ENCODE results near the gene CLPSL2. TPM values are rescaled to one million over a fixed set of nuclear protein-coding genes. Genes with fewer than 3 reads are reported as not detected.

The CLPSL2 gene
- total and polyA plus RNA-seq, 10 of the 15 experiments (the other 5 are each of a cell fraction or from before 2014, with no cell fraction given): 0.32 to 1.3 TPM; not detected in 8

DNA sequence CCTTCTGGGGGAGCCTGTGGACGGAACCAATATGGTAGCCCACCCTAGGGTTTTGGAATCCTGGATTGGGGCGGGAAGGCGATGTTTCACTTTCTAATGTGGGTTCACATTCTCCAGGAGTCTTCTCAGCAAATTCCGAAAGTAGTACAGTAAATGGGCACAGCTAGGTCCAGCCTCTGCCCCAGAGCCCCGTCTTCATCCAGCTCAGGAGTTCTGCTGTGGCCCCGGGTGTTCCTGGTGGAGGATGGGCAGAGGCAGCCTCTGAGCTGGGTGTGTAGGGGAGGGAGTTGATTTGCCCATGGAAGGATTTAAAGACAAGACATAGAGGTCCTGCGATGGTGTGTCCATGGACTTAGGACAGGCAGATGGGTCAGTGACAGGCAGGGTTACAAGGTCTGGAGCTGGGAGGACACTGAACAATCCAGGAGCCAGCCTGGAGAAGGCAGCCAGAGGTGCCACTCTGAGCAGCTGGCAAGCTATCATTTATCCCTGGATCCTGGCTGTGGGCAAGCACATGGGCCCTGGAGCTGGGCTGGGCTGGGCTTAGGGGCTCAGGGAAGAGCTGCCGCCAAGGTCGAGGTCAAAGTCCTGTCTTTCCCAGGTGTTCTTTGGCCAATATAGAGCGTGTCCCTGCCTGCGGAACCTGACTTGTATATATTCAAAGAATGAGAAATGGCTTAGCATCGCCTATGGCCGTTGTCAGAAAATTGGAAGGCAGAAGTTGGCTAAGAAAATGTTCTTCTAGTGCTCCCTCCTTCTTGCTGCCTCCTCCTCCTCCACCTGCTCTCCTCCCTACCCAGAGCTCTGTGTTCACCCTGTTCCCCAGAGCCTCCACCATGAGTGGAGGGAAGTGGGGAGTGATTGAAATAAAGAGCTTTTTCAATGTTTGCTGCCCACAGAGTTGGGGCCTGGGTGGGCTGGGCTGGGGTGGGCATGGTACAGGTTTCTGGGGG lies 11.1 kb downstream of the CLPSL2 start:
- Histone ChIP-seq H3K79me2 (ENCODE audit: control insufficient read depth, insufficient read depth, low read length) (no peaks in the 10 kb centered on the region), H3K36me3 (ENCODE audit: control insufficient read depth in 2 of 2, insufficient read depth in 2 of 2, low read length in 1 of 2) (no peaks in the 10 kb centered on the region), H3K4me2 (ENCODE audit: control insufficient read depth, insufficient read depth) (no peak overlapping the region), H3K9me3 (replicated peaks; ENCODE audit: control insufficient read depth, insufficient read depth, low read length) (no peaks in the 10 kb centered on the region), H3K27ac (ENCODE audit: control insufficient read depth, insufficient read depth) (no peak overlapping the region), H3K4me3 (no peak overlapping the region), H4K20me1 (ENCODE audit: control insufficient read depth, insufficient read depth) (no peaks in the 10 kb centered on the region), H3K9ac (ENCODE audit: control insufficient read depth, insufficient read depth, low read length) (no peak overlapping the region), H3K4me1 (ENCODE audit: control insufficient read depth, insufficient read depth, low read length) (no peaks in the 10 kb centered on the region), H3K27me3 (replicated peaks in 1 of 2; ENCODE audit: control insufficient read depth in 2 of 2, insufficient read depth in 2 of 2, low read length in 1 of 2) (peaks cover 1 to 4% of the 10 kb centered on the region in 2 experiments), H2AFZ (ENCODE audit: control insufficient read depth, low read depth, low read length) (no peak overlapping the region)
- ATAC-seq: no peak
- 54% methylated on average over 13 of the region's 13 CpGs for WGBS (ENCODE audit: insufficient coverage, insufficient replicate concordance, low lambda C conversion rate, missing lambda C conversion rate)
- no peak for TF ChIP-seq PAX8 (IDR thresholded peaks at IDR 0.05)
- TF ChIP-seq NFYA (IDR thresholded peaks at IDR 0.05; ENCODE audit: borderline replicate concordance, low read depth, low read length): no peak
- TF ChIP-seq RAD51 (IDR thresholded peaks at IDR 0.05): no peak
- no peak for TF ChIP-seq POLR2A (IDR thresholded peaks at IDR 0.05; ENCODE audit: low read depth, low read length)
- no peak for TF ChIP-seq PKNOX1 (IDR thresholded peaks at IDR 0.05)
- POLR2A ChIA-PET: no interaction called here
- in situ Hi-C loops (cut with MboI) (no loop called here), intact Hi-C loops (cut with micrococcal nuclease; ENCODE audit: unreplicated experiment) (loop anchor here (1.0 kb wide), 1 partner anchor 11 kb away; no protein-coding TSS in a partner anchor)
- RAD21 ChIA-PET (ENCODE audit: unreplicated experiment): interaction anchor here (1.6 kb wide), 1 partner anchor 11 kb away, joined by 6 read pairs; no protein-coding TSS in a partner anchor
- no peak for FAIRE-seq
- no peak for DNase-seq (ENCODE audit: low read depth, low spot score)
- CTCF ChIA-PET: interaction anchor here (0.6 to 1.0 kb wide), 2 partner anchors 10 to 31 kb away, joined by 3 to 4 read pairs; no protein-coding TSS in a partner anchor
- no TSS peak for BruUV-seq (replicated peaks)
- SMC1A ChIA-PET (ENCODE audit: uncharacterized antibody, unreplicated experiment): no interaction called here
